Skeletal muscle satellite cell (primary cell): ENCODE measurements around the gene TAC1. TPM values are rescaled to one million over a fixed set of nuclear protein-coding genes. Genes with fewer than 3 reads are reported as not detected.
A peak's percentile ranks its signal among the peaks of the same experiment; 100 is the strongest.

ENCODE experiments used
- H3K27me3 ChIP-seq: 2 replicates; pipeline ENCODE4 v1.7.0; 2013; ENCODE audit warnings: low read length; ENCODE audit not compliant: control insufficient read depth, insufficient read depth
- H3K36me3 ChIP-seq: 2 replicates; pipeline ENCODE4 v1.7.0; 2013; ENCODE audit warnings: mild to moderate bottlenecking, control low read depth, low read length; ENCODE audit not compliant: insufficient read depth
- H3K4me1 ChIP-seq: 2 replicates; pipeline ENCODE4 v1.7.0; 2013; ENCODE audit warnings: low read length; ENCODE audit not compliant: control insufficient read depth, insufficient read depth
- H3K4me2 ChIP-seq: 2 replicates; pipeline ENCODE4 v1.7.0; 2013; ENCODE audit warnings: mild to moderate bottlenecking, low read length
- H3K4me3 ChIP-seq: 2 replicates; pipeline ENCODE4 v1.7.0; 2013; ENCODE audit warnings: low read length
- H3K9ac ChIP-seq: 2 replicates; pipeline ENCODE4 v1.7.0; 2013; ENCODE audit warnings: mild to moderate bottlenecking, low read depth, low read length, moderate library complexity
- H3K9me3 ChIP-seq: replicated peaks from 2 replicates; pipeline ENCODE4 v1.7.0; 2013; ENCODE audit warnings: mild to moderate bottlenecking, control low read depth, low read length
- total RNA-seq: library from RNA; depleted of rRNA; stranded (reverse); fragments of >200 nt; gene quantifications from 2 replicates; pipeline ENCODE4 v1.2.3, GENCODE V29; 2012; rRNA removed

Gene TAC1
- total RNA-seq: 0.51 TPM in 1 of 2 replicates, not detected in the other

GRCh38 chr7:97731736-97732564 lies at the start of gene TAC1:
TSS of gene TAC1 (plus strand) at chr7:97732086. CDS start at chr7:97732613, 527 bp downstream.
- peak within 1 kb of the TSS; percentile 65 for H3K4me2 ChIP-seq
- H3K27me3 ChIP-seq: peaks cover 51% of the 10 kb centered on the region
- H3K36me3 ChIP-seq: no peaks in the 10 kb centered on the region
- peak within 1 kb of the TSS; percentile 41 for H3K4me3 ChIP-seq
- H3K9me3 ChIP-seq: no peaks in the 10 kb centered on the region
- no peak within 1 kb of the TSS for H3K9ac ChIP-seq
- H3K4me1 ChIP-seq: peaks cover 3% of the 10 kb centered on the region

GRCh38 chr7:97685952-97686351 lies 45.9 kb upstream of the TAC1 start:
- Histone ChIP-seq H3K9me3 (no peaks in the 10 kb centered on the region), H3K9ac (no peak overlapping the region), H3K27me3 (no peaks in the 10 kb centered on the region), H3K36me3 (no peaks in the 10 kb centered on the region), H3K4me3 (no peak overlapping the region), H3K4me1 (no peaks in the 10 kb centered on the region), H3K4me2 (no peak overlapping the region)

- Histone ChIP-seq H3K4me2 (no peak overlapping the region), H3K9ac (no peak overlapping the region), H3K27me3 (no peaks in the 10 kb centered on the region), H3K4me1 (no peaks in the 10 kb centered on the region), H3K9me3 (peaks cover 3% of the 10 kb centered on the region), H3K36me3 (no peaks in the 10 kb centered on the region), H3K4me3 (no peak overlapping the region)
These were observed 38.3 kb upstream of the TAC1 start for GRCh38 chr7:97693586-97693985.

- peaks cover 3% of the 10 kb centered on the region for H3K9me3 ChIP-seq
- no peaks in the 10 kb centered on the region for H3K4me1 ChIP-seq
- no peak overlapping the region for H3K9ac ChIP-seq
- no peaks in the 10 kb centered on the region for H3K27me3 ChIP-seq
- H3K4me2 ChIP-seq: no peak overlapping the region
- H3K36me3 ChIP-seq: no peaks in the 10 kb centered on the region
- no peak overlapping the region for H3K4me3 ChIP-seq
These were observed 37.5 kb upstream of the TAC1 start for GRCh38 chr7:97694355-97694754.

- no peak overlapping the region for H3K9ac ChIP-seq
- no peaks in the 10 kb centered on the region for H3K27me3 ChIP-seq
- peaks cover 3% of the 10 kb centered on the region for H3K9me3 ChIP-seq
- no peaks in the 10 kb centered on the region for H3K36me3 ChIP-seq
- no peaks in the 10 kb centered on the region for H3K4me1 ChIP-seq
- H3K4me3 ChIP-seq: no peak overlapping the region
- H3K4me2 ChIP-seq: no peak overlapping the region
These were observed 34.5 kb upstream of the TAC1 start for GRCh38 chr7:97697396-97697795.

GRCh38 chr7:97722386-97722785 lies 9.5 kb upstream of the TAC1 start:
- no peak overlapping the region for H3K9ac ChIP-seq
- H3K36me3 ChIP-seq: no peaks in the 10 kb centered on the region
- no peak overlapping the region for H3K4me3 ChIP-seq
- H3K4me2 ChIP-seq: no peak overlapping the region
- H3K9me3 ChIP-seq: no peaks in the 10 kb centered on the region
- H3K27me3 ChIP-seq: no peaks in the 10 kb centered on the region
- no peaks in the 10 kb centered on the region for H3K4me1 ChIP-seq

GRCh38 chr7:97732565-97733275 lies 834 bp downstream of the TAC1 start:
- Histone ChIP-seq H3K4me2 (peak overlapping the region; percentile 46), H3K27me3 (peaks cover 51% of the 10 kb centered on the region), H3K9me3 (no peaks in the 10 kb centered on the region), H3K36me3 (no peaks in the 10 kb centered on the region), H3K4me1 (peaks cover 3% of the 10 kb centered on the region), H3K9ac (no peak overlapping the region), H3K4me3 (no peak overlapping the region)

- Histone ChIP-seq H3K27me3 (peaks cover 54% of the 10 kb centered on the region), H3K36me3 (no peaks in the 10 kb centered on the region), H3K4me1 (peaks cover 3% of the 10 kb centered on the region), H3K4me3 (no peak overlapping the region), H3K9me3 (no peaks in the 10 kb centered on the region), H3K4me2 (peak overlapping the region; percentile 46), H3K9ac (no peak overlapping the region)
These were observed 1.6 kb downstream of the TAC1 start for GRCh38 chr7:97733276-97734161.

- H3K27me3 ChIP-seq: peaks cover 54% of the 10 kb centered on the region
- H3K36me3 ChIP-seq: no peaks in the 10 kb centered on the region
- no peak overlapping the region for H3K4me3 ChIP-seq
- no peak overlapping the region for H3K4me2 ChIP-seq
- no peak overlapping the region for H3K9ac ChIP-seq
- no peaks in the 10 kb centered on the region for H3K9me3 ChIP-seq
- peaks cover 3% of the 10 kb centered on the region for H3K4me1 ChIP-seq
These were observed 2.4 kb downstream of the TAC1 start for GRCh38 chr7:97734255-97734654.

GRCh38 chr7:97735075-97735474 lies 3.2 kb downstream of the TAC1 start:
- Histone ChIP-seq H3K9me3 (no peaks in the 10 kb centered on the region), H3K4me1 (peaks cover 3% of the 10 kb centered on the region), H3K27me3 (peaks cover 51% of the 10 kb centered on the region), H3K4me2 (no peak overlapping the region), H3K4me3 (no peak overlapping the region), H3K36me3 (no peaks in the 10 kb centered on the region), H3K9ac (no peak overlapping the region)

GRCh38 chr7:97748482-97748881 lies 16.6 kb downstream of the TAC1 start:
- Histone ChIP-seq H3K27me3 (no peaks in the 10 kb centered on the region), H3K4me1 (no peaks in the 10 kb centered on the region), H3K36me3 (no peaks in the 10 kb centered on the region), H3K4me2 (no peak overlapping the region), H3K9me3 (no peaks in the 10 kb centered on the region), H3K4me3 (no peak overlapping the region), H3K9ac (no peak overlapping the region)
